Esophagus squamous epithelium (tissue), 5 donors: ENCODE measurements around the gene NUDT16L1. TPM values are rescaled to one million over a fixed set of nuclear protein-coding genes. Genes with fewer than 3 reads are reported as not detected.

ENCODE experiments used
- DNase-seq: peaks from one replicate; lab custom pipeline; 2025; lab: John Stamatoyannopoulos, UW
- H3K27ac ChIP-seq, 4 donors: fragments of 200-600 bp; sonication (generic); one replicate each; pipeline ENCODE4 v1.5.1; 2016 to 2019; ENCODE audit warnings: mild to moderate bottlenecking in 1 of 4
- H3K27me3 ChIP-seq, 4 donors: fragments of 200-600 bp; sonication (generic); 1 replicate in 3 of 4; 2 replicates in 1 of 4; pipeline versions ENCODE4 v1.5.1 to v1.6.0; 2017 to 2021; ENCODE audit warnings: antibody characterized with exemption in 1 of 4
- H3K36me3 ChIP-seq, 3 donors: fragments of 200-600 bp; sonication (generic); one replicate each; pipeline ENCODE4 v1.5.1; 2016 to 2019
- H3K4me1 ChIP-seq, 3 donors: fragments of 200-600 bp; sonication (generic); one replicate each; pipeline ENCODE4 v1.5.1; 2017 to 2019
- H3K4me3 ChIP-seq, 4 donors: fragments of 200-600 bp; sonication (generic); 1 replicate in 3 of 4; 2 replicates in 1 of 4; pipeline ENCODE4 v1.5.1; 2016 to 2019; ENCODE audit warnings: mild to moderate bottlenecking in 2 of 4, moderate library complexity in 1 of 4
- H3K9me3 ChIP-seq, 3 donors: fragments of 200-600 bp; sonication (generic); one replicate each; pipeline ENCODE4 v1.5.1; 2016 to 2019
- CTCF ChIP-seq, 6 experiments: fragments of 450-650 bp in 4 of 6; fragments of 200-600 bp in 2 of 6; sonication (generic) in 2 of 6; IDR thresholded peaks; one replicate each; pipeline ENCODE4 v1.5.1; 2016 to 2019; ENCODE audit warnings: antibody characterized with exemption in 6 of 6, mild to moderate bottlenecking in 4 of 6, moderate library complexity in 4 of 6
- POLR2A ChIP-seq, 4 donors: fragments of 450-650 bp; IDR thresholded peaks; one replicate each; pipeline ENCODE4 v1.6.1; 2017; ENCODE audit warnings: antibody characterized with exemption in 4 of 4, mild to moderate bottlenecking in 4 of 4, moderate library complexity in 3 of 4
- WGBS, 2 donors: methylation state at CpG; one replicate each; pipeline ENCODE4 v1.1.5; 2018; 5-methylcytosine and 5-hydroxymethylcytosine counted together
- intact Hi-C: fragments of 100-400 bp; cut with DNase I; formaldehyde crosslinking; loops from one replicate; pipeline ENCODE4 v1.15.0; 2022
- total RNA-seq, 4 donors: library from RNA; depleted of rRNA; stranded (reverse); fragments of >200 nt; gene quantifications; one replicate each; pipeline ENCODE4 v1.1.0, GENCODE V29; 2016
- donor health status: DM: yes; HTN: yes; CAD: no.

The NUDT16L1 gene
- total RNA-seq, 4 donors from 2014 or later, result 18.5 to 27.8 (median 21.0) TPM

GRCh38 chr16:4675864-4676786 lies 17.2 kb upstream of the NUDT16L1 start:
- Histone ChIP-seq H3K4me3 (no peak overlapping the region), H3K36me3 (peaks cover 3 to 93% (median 16%) of the 10 kb centered on the region in 3 donors), H3K4me1 (peaks cover 0 to 45% (median 0%) of the 10 kb centered on the region in 3 donors), H3K9me3 (no peaks in the 10 kb centered on the region), H3K27me3 (no peaks in the 10 kb centered on the region), H3K27ac (peak overlapping the region in 3 of 4 donors; percentile 3 to 64 (median 30))
- WGBS, 2 donors, result 72 to 82% methylated on average over 14 to 15 of the region's 23 CpGs
- no peak for TF ChIP-seq CTCF (IDR thresholded peaks at IDR 0.05)
- TF ChIP-seq POLR2A (IDR thresholded peaks at IDR 0.05), result no peak
- no peak for DNase-seq
- intact Hi-C loops, result no loop called here

GRCh38 chr16:4676831-4677230 lies 16.5 kb upstream of the NUDT16L1 start:
- WGBS, 2 donors, result 81 to 87% methylated on average over 5 to 11 of the region's 11 CpGs
- Histone ChIP-seq H3K36me3 (peaks cover 3 to 93% (median 17%) of the 10 kb centered on the region in 3 donors), H3K27me3 (no peaks in the 10 kb centered on the region), H3K27ac (peak overlapping the region in 1 of 4 donors; percentile 64), H3K4me1 (peaks cover 0 to 50% (median 0%) of the 10 kb centered on the region in 3 donors), H3K9me3 (no peaks in the 10 kb centered on the region), H3K4me3 (no peak overlapping the region)
- no peak for DNase-seq
- TF ChIP-seq POLR2A (IDR thresholded peaks at IDR 0.05), result no peak
- intact Hi-C loops, result no loop called here

DNA sequence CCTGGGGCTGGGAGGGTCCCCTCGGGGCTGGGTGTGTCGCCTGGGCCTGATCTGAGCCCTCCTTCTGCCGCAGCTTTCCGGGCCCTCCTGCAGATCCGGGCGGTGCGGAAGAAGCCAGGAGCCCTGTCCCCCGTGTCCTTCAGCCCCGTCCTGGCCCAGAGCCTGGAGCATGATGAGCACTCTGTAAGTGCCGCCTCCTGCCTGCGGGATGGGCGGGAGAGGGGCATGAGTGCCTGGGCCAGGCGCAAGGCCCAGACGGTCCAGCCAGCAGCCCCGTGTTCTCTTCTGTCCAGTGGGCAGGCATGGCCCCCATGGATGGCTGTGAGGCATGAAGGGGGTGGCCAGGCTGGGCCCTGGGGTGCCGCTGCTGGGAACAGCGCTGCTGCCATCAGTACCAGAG lies 16.0 kb upstream of the NUDT16L1 start:
- WGBS, 2 donors, result 92% methylated on average over 2 of the region's 17 CpGs; no CpG with 5 or more reads in 1 of the 2 donors

GRCh38 chr16:4677994-4678393 lies 15.4 kb upstream of the NUDT16L1 start:
- Histone ChIP-seq H3K27me3 (no peaks in the 10 kb centered on the region), H3K27ac (no peak overlapping the region), H3K4me3 (no peak overlapping the region), H3K9me3 (no peaks in the 10 kb centered on the region), H3K4me1 (peaks cover 0 to 61% (median 0%) of the 10 kb centered on the region in 3 donors), H3K36me3 (peaks cover 14 to 93% (median 27%) of the 10 kb centered on the region in 3 donors)
- TF ChIP-seq CTCF (IDR thresholded peaks at IDR 0.05) (no peak), POLR2A (IDR thresholded peaks at IDR 0.05) (no peak)
- 80 to 88% methylated on average over 1 to 6 of the region's 9 CpGs for WGBS, 2 donors
- intact Hi-C loops, result no loop called here
- no peak for DNase-seq

More for the DNA sequence above, 16.0 kb upstream of the NUDT16L1 start:
- Histone ChIP-seq H3K27ac (peak overlapping the region in 1 of 4 donors; percentile 21), H3K9me3 (no peaks in the 10 kb centered on the region), H3K27me3 (no peaks in the 10 kb centered on the region), H3K36me3 (peaks cover 8 to 93% (median 22%) of the 10 kb centered on the region in 3 donors), H3K4me3 (no peak overlapping the region), H3K4me1 (peaks cover 0 to 55% (median 0%) of the 10 kb centered on the region in 3 donors)
- intact Hi-C loops, result no loop called here
- DNase-seq, result no peak
- no peak for TF ChIP-seq POLR2A (IDR thresholded peaks at IDR 0.05)
- TF ChIP-seq CTCF (IDR thresholded peaks at IDR 0.05), result no peak

GRCh38 chr16:4678596-4678995 lies 14.8 kb upstream of the NUDT16L1 start:
- Histone ChIP-seq H3K4me1 (peaks cover 0 to 65% (median 0%) of the 10 kb centered on the region in 3 donors), H3K4me3 (no peak overlapping the region), H3K27ac (no peak overlapping the region), H3K36me3 (peaks cover 18 to 93% (median 23%) of the 10 kb centered on the region in 3 donors), H3K9me3 (no peaks in the 10 kb centered on the region), H3K27me3 (no peaks in the 10 kb centered on the region)
- TF ChIP-seq POLR2A (IDR thresholded peaks at IDR 0.05), result no peak
- intact Hi-C loops, result no loop called here
- no peak for DNase-seq
- whole genome bisulfite sequencing, 2 donors, result 74 to 97% methylated on average over 6 of the region's 6 CpGs
